Endodermal cell (in vitro differentiated cells): ENCODE data around the gene DNAJB1. TPM values are rescaled to one million over a fixed set of nuclear protein-coding genes. Genes with fewer than 3 reads are reported as not detected.

Source experiments
- DNase-seq: peaks from one replicate; pipeline ENCODE4 v3.0.0-alpha.2; 2017
- H3K27ac ChIP-seq: 2 replicates; pipeline ENCODE4 v1.5.1; 2013; ENCODE audit warnings: mild to moderate bottlenecking, low read depth, low read length, moderate library complexity
- H3K27me3 ChIP-seq: 2 replicates; pipeline ENCODE4 v1.6.1; 2013; ENCODE audit warnings: mild to moderate bottlenecking, low read length, moderate library complexity; ENCODE audit not compliant: insufficient read depth, control insufficient read depth, poor library complexity, severe bottlenecking
- H3K36me3 ChIP-seq: 2 replicates; pipeline ENCODE4 v1.7.0; 2013; ENCODE audit warnings: mild to moderate bottlenecking, low read length, moderate library complexity; ENCODE audit not compliant: control insufficient read depth, insufficient read depth
- H3K4me1 ChIP-seq: one replicate; pipeline ENCODE4 v1.7.0; 2013; ENCODE audit warnings: low read length; ENCODE audit not compliant: control insufficient read depth, insufficient read depth
- H3K4me3 ChIP-seq: 2 replicates; pipeline ENCODE4 v1.5.1; 2013; ENCODE audit warnings: mild to moderate bottlenecking, low read length, moderate library complexity
- H3K9ac ChIP-seq: 2 replicates; pipeline ENCODE4 v1.6.1; 2013; ENCODE audit warnings: mild to moderate bottlenecking, low read length, moderate library complexity; ENCODE audit not compliant: poor library complexity, severe bottlenecking; ENCODE audit errors: extremely low read depth
- H3K9me3 ChIP-seq: 2 replicates; pipeline ENCODE4 v1.6.1; 2013; ENCODE audit warnings: mild to moderate bottlenecking, low read length, moderate library complexity; ENCODE audit not compliant: control insufficient read depth
- H3K27ac Mint-ChIP-seq: 2 replicates; pipeline ENCODE4 v1.8.0; 2020; ENCODE audit warnings: mixed read lengths
- H3K27me3 Mint-ChIP-seq: 2 replicates; pipeline ENCODE4 v1.8.0; 2021; ENCODE audit warnings: mild to moderate bottlenecking, mixed read lengths; ENCODE audit not compliant: insufficient read depth
- H3K36me3 Mint-ChIP-seq: 2 replicates; pipeline ENCODE4 v1.8.0; 2020; ENCODE audit warnings: low read depth, mixed read lengths
- H3K4me1 Mint-ChIP-seq: 2 replicates; pipeline ENCODE4 v1.8.0; 2020; ENCODE audit warnings: mixed read lengths
- H3K4me3 Mint-ChIP-seq: 2 replicates; pipeline ENCODE4 v1.8.0; 2020; ENCODE audit warnings: mild to moderate bottlenecking, moderate library complexity, mixed read lengths
- H3K9me3 Mint-ChIP-seq: 2 replicates; pipeline ENCODE4 v1.8.0; 2020; ENCODE audit warnings: mild to moderate bottlenecking, mixed read lengths
- CTCF ChIP-seq: fragments of 200-600 bp; sonication (generic); conservative IDR thresholded peaks from 2 replicates; pipeline ENCODE4 v1.5.0; 2021; ENCODE audit warnings: antibody characterized with exemption, mild to moderate bottlenecking
- WGBS, 2 experiments: methylation state at CpG; one replicate each; pipeline versions ENCODE4 v1.1.5 to v1.1.7; 2013; ENCODE audit warnings: missing lambda C conversion rate in 2 of 2, mixed read lengths in 1 of 2; ENCODE audit not compliant: insufficient coverage in 1 of 2, insufficient read length in 1 of 2; 5-methylcytosine and 5-hydroxymethylcytosine counted together
- total RNA-seq, 2 donors: library from RNA; stranded (reverse); fragmentation: NEBNext Ultra II Directional in 1 of 2; extraction: Animal tissue kit (Norgen Biotek cat#: 25700) in 1 of 2; gene quantifications; 2 replicates in 1 of 2; 3 replicates in 1 of 2; pipeline ENCODE4 v1.2.1, GENCODE V29; 2021

The DNAJB1 gene
- total RNA-seq, 2 donors from 2014 or later: 66.1 to 70.0 TPM

- Histone ChIP-seq H3K4me1 (peaks cover 4% of the 10 kb centered on the region), H3K27me3 (no peaks in the 10 kb centered on the region), H3K36me3 (no peaks in the 10 kb centered on the region), H3K9ac (no peak overlapping the region), H3K9me3 (no peaks in the 10 kb centered on the region), H3K4me3 (no peak overlapping the region), H3K27ac (no peak overlapping the region)
- WGBS, 2 experiments: 92 to 96% methylated on average over 14 to 19 of the region's 19 CpGs
- no peaks in the 10 kb centered on the region for H3K27me3 Mint-ChIP-seq
- no peak for DNase-seq
- no peak for TF ChIP-seq CTCF
- H3K4me3 Mint-ChIP-seq: no peak overlapping the region
- peak overlapping the region; percentile 52 for H3K27ac Mint-ChIP-seq
- H3K4me1 Mint-ChIP-seq: peaks cover 25% of the 10 kb centered on the region
- peaks cover 7% of the 10 kb centered on the region for H3K36me3 Mint-ChIP-seq
- no peaks in the 10 kb centered on the region for H3K9me3 Mint-ChIP-seq
Measured at GRCh38 chr19:14540741-14541525, 22.7 kb upstream of the DNAJB1 start.

GRCh38 chr19:14536926-14537692, 18.9 kb upstream of the DNAJB1 start:
- Mint-ChIP-seq H3K4me3 (peak overlapping the region; percentile 43), H3K4me1 (peaks cover 8% of the 10 kb centered on the region), H3K36me3 (peaks cover 14% of the 10 kb centered on the region), H3K9me3 (no peaks in the 10 kb centered on the region), H3K27me3 (no peaks in the 10 kb centered on the region), H3K27ac (peak overlapping the region; percentile 91)
- Histone ChIP-seq H3K4me3 (peak overlapping the region; percentile 60), H3K4me1 (no peaks in the 10 kb centered on the region), H3K9me3 (no peaks in the 10 kb centered on the region), H3K36me3 (no peaks in the 10 kb centered on the region), H3K27me3 (no peaks in the 10 kb centered on the region), H3K27ac (peak overlapping the region; percentile 32), H3K9ac (no peak overlapping the region)
- TF ChIP-seq CTCF: no peak
- peak; percentile 98 for DNase-seq
- WGBS, 2 experiments: 21 to 50% methylated on average over 7 to 19 of the region's 24 CpGs

- 87 to 94% methylated on average over 3 to 5 of the region's 5 CpGs for WGBS, 2 experiments
- DNase-seq: no peak
- Mint-ChIP-seq H3K36me3 (peaks cover 8% of the 10 kb centered on the region), H3K4me1 (peaks cover 13% of the 10 kb centered on the region), H3K27me3 (no peaks in the 10 kb centered on the region), H3K4me3 (no peak overlapping the region), H3K9me3 (no peaks in the 10 kb centered on the region), H3K27ac (no peak overlapping the region)
- no peak overlapping the region for H3K9ac ChIP-seq
- no peak for TF ChIP-seq CTCF
- H3K4me1 ChIP-seq: no peaks in the 10 kb centered on the region
- H3K4me3 ChIP-seq: no peak overlapping the region
- H3K9me3 ChIP-seq: no peaks in the 10 kb centered on the region
- no peaks in the 10 kb centered on the region for H3K27me3 ChIP-seq
- no peak overlapping the region for H3K27ac ChIP-seq
- H3K36me3 ChIP-seq: no peaks in the 10 kb centered on the region
Measured at GRCh38 chr19:14533450-14533849, 15.3 kb upstream of the DNAJB1 start.
